GM12801 (cell line): Measurements from ENCODE around the gene ACOT13.

Source experiments
- CTCF ChIP-seq: IDR thresholded peaks from one replicate; pipeline ENCODE4 v1.5.1; 2011; ENCODE audit warnings: control low read depth; ENCODE audit not compliant: insufficient read length; ENCODE audit errors: extremely low read depth

Gene ACOT13

GRCh38 chr6:24636681-24637080 is 30.2 kb upstream of the ACOT13 start:
- no peak for TF ChIP-seq CTCF

- no peak for TF ChIP-seq CTCF
These were observed 26.7 kb upstream of the ACOT13 start for GRCh38 chr6:24640166-24640565.

GRCh38 chr6:24642061-24642460 is 24.8 kb upstream of the ACOT13 start:
- no peak for TF ChIP-seq CTCF

- TF ChIP-seq CTCF = no peak
These were observed 23.0 kb upstream of the ACOT13 start for GRCh38 chr6:24643920-24644319.

GRCh38 chr6:24644377-24644776 is 22.5 kb upstream of the ACOT13 start:
- TF ChIP-seq CTCF = no peak

GRCh38 chr6:24646771-24647170 is 20.1 kb upstream of the ACOT13 start:
- TF ChIP-seq CTCF = no peak

GRCh38 chr6:24648276-24648675 is 18.6 kb upstream of the ACOT13 start:
- TF ChIP-seq CTCF = no peak

GRCh38 chr6:24649691-24650090 is 17.2 kb upstream of the ACOT13 start:
- no peak for TF ChIP-seq CTCF
